Measurements from ENCODE around the gene EHBP1. TPM values are rescaled to one million over a fixed set of nuclear protein-coding genes. Genes with fewer than 3 reads are reported as not detected.

The EHBP1 gene
- total RNA-seq, 4 donors from 2014 or later = 11.1 to 19.0 (median 15.4) TPM

DNA sequence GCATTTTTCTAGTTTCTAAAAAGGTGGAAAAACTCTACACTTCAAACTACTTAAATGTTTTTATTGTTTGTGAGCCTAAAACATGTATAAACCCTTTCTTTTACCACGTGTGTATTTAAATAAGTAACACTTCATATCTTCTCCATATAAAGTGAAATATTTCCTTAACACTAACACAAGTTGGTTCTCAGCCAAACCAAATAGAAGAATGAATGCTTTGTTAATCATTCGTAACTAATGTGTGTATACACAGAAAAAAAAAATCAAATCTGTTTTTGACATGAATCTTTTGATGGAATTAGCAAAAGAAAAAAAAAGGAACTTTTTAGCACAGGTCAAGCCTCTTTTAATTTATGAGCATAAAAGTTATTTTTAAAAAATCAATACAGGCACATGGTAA, 89.3 kb downstream of the EHBP1 start:
- Histone ChIP-seq H3K9me3 (no peaks in the 10 kb centered on the region), H3K36me3 (no peaks in the 10 kb centered on the region), H3K27ac (no peak overlapping the region), H3K4me3 (no peak overlapping the region), H3K4me1 (peaks cover 0 to 5% of the 10 kb centered on the region in 2 donors), H3K27me3 (no peaks in the 10 kb centered on the region)
- DNase-seq = no peak
- TF ChIP-seq POLR2A (IDR thresholded peaks at IDR 0.05) = no peak
- TF ChIP-seq, protein P1, sequence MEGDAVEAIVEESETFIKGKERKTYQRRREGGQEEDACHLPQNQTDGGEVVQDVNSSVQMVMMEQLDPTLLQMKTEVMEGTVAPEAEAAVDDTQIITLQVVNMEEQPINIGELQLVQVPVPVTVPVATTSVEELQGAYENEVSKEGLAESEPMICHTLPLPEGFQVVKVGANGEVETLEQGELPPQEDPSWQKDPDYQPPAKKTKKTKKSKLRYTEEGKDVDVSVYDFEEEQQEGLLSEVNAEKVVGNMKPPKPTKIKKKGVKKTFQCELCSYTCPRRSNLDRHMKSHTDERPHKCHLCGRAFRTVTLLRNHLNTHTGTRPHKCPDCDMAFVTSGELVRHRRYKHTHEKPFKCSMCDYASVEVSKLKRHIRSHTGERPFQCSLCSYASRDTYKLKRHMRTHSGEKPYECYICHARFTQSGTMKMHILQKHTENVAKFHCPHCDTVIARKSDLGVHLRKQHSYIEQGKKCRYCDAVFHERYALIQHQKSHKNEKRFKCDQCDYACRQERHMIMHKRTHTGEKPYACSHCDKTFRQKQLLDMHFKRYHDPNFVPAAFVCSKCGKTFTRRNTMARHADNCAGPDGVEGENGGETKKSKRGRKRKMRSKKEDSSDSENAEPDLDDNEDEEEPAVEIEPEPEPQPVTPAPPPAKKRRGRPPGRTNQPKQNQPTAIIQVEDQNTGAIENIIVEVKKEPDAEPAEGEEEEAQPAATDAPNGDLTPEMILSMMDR (IDR thresholded peaks at IDR 0.05 in 4 of 5, conservative IDR thresholded peaks at IDR 0.05 in 1 of 5) = no peak
- intact Hi-C loops (cut with DNase I; ENCODE audit: low total_unique reads) = no loop called here
- in situ Hi-C loops (cut with MboI; ENCODE audit: low sequenced_read_pairs in 4 of 4) = no loop called here
- ATAC-seq = no peak

DNA sequence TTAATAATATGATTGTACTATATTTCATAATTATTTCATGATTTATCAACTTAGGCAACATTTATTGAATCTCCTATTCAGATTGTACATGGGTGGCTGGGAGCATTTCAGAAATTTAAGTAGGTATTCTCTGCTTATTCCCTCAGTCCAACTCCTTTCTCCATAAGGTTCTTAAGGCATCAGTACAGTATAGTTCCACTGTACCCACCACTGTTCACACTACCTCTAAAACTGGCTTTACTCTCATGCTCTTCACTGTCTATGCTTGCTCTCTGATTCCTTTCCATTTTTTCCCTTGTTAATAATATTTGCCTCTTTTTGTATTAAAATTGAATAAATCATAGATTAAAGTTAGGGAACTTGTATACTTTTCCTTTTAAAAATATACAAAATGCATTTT, 89.8 kb downstream of the EHBP1 start:
- no peak for ATAC-seq
- intact Hi-C loops (cut with DNase I; ENCODE audit: low total_unique reads) = no loop called here
- Histone ChIP-seq H3K27me3 (no peaks in the 10 kb centered on the region), H3K36me3 (no peaks in the 10 kb centered on the region), H3K27ac (no peak overlapping the region), H3K9me3 (no peaks in the 10 kb centered on the region), H3K4me3 (no peak overlapping the region), H3K4me1 (no peaks in the 10 kb centered on the region)
- TF ChIP-seq POLR2A (IDR thresholded peaks at IDR 0.05) = no peak
- TF ChIP-seq, protein P1 (IDR thresholded peaks at IDR 0.05 in 4 of 5, conservative IDR thresholded peaks at IDR 0.05 in 1 of 5) = no peak
- in situ Hi-C loops (cut with MboI; ENCODE audit: low sequenced_read_pairs in 4 of 4) = no loop called here
- DNase-seq = no peak

- no peak overlapping the region for H3K4me3 ChIP-seq
- TF ChIP-seq POLR2A (IDR thresholded peaks at IDR 0.05) = no peak
- TF ChIP-seq, protein P1 (IDR thresholded peaks at IDR 0.05 in 4 of 5, conservative IDR thresholded peaks at IDR 0.05 in 1 of 5) = no peak
- H3K4me1 ChIP-seq = no peaks in the 10 kb centered on the region
- in situ Hi-C loops (cut with MboI; ENCODE audit: low sequenced_read_pairs in 4 of 4) (no loop called here), intact Hi-C loops (cut with DNase I; ENCODE audit: low total_unique reads) (no loop called here)
- no peak for DNase-seq
- H3K27ac ChIP-seq = no peak overlapping the region
- no peaks in the 10 kb centered on the region for H3K9me3 ChIP-seq
- no peak for ATAC-seq
- H3K27me3 ChIP-seq = no peaks in the 10 kb centered on the region
- no peaks in the 10 kb centered on the region for H3K36me3 ChIP-seq
Observed at GRCh38 chr2:62797107-62797506, 91.6 kb downstream of the EHBP1 start.

- Histone ChIP-seq H3K27me3 (no peaks in the 10 kb centered on the region), H3K4me3 (no peak overlapping the region), H3K27ac (no peak overlapping the region), H3K4me1 (no peaks in the 10 kb centered on the region), H3K9me3 (no peaks in the 10 kb centered on the region), H3K36me3 (peaks cover 0 to 1% of the 10 kb centered on the region in 2 donors)
- TF ChIP-seq POLR2A (IDR thresholded peaks at IDR 0.05) = no peak
- TF ChIP-seq, protein P1 (IDR thresholded peaks at IDR 0.05 in 4 of 5, conservative IDR thresholded peaks at IDR 0.05 in 1 of 5) = no peak
- DNase-seq (no peak), ATAC-seq (no peak)
- intact Hi-C loops (cut with DNase I; ENCODE audit: low total_unique reads) = no loop called here
- in situ Hi-C loops (cut with MboI; ENCODE audit: low sequenced_read_pairs in 4 of 4) = no loop called here
Observed at GRCh38 chr2:62800618-62801017, 95.1 kb downstream of the EHBP1 start.

- DNase-seq (no peak), ATAC-seq (no peak)
- Histone ChIP-seq H3K36me3 (peaks cover 0 to 6% of the 10 kb centered on the region in 2 donors), H3K27ac (no peak overlapping the region), H3K27me3 (no peaks in the 10 kb centered on the region), H3K9me3 (no peaks in the 10 kb centered on the region), H3K4me1 (no peaks in the 10 kb centered on the region), H3K4me3 (no peak overlapping the region)
- in situ Hi-C loops (cut with MboI; ENCODE audit: low sequenced_read_pairs in 4 of 4) = no loop called here
- no peak for TF ChIP-seq POLR2A (IDR thresholded peaks at IDR 0.05)
- intact Hi-C loops (cut with DNase I; ENCODE audit: low total_unique reads) = no loop called here
Observed at GRCh38 chr2:62801110-62801509, 95.6 kb downstream of the EHBP1 start.

All from gastrocnemius medialis (tissue), 4 donors.